Nephron progenitor cell (in vitro differentiated cells): ENCODE data around the gene TTLL6.
"Not testable (repeated sequence)": the region's sequence is repeated elsewhere in the genome, so short reads cannot be mapped to it uniquely, and the experiment has no call there.

ENCODE experiments used
- DNase-seq: peaks from one replicate; pipeline ENCODE4 v3.0.0; 2021
- H3K27ac Mint-ChIP-seq: 2 replicates; pipeline ENCODE4 v1.8.0; 2021; ENCODE audit warnings: mild to moderate bottlenecking, moderate library complexity, mixed read lengths
- H3K27me3 Mint-ChIP-seq: 2 replicates; pipeline ENCODE4 v1.8.0; 2021; ENCODE audit warnings: mild to moderate bottlenecking, low read depth, mixed read lengths; ENCODE audit not compliant: poor library complexity
- H3K36me3 Mint-ChIP-seq: 2 replicates; pipeline ENCODE4 v1.8.0; 2021; ENCODE audit warnings: low read depth, mixed read lengths
- H3K4me1 Mint-ChIP-seq: 2 replicates; pipeline ENCODE4 v1.8.0; 2021; ENCODE audit warnings: mixed read lengths
- H3K4me3 Mint-ChIP-seq: 2 replicates; pipeline ENCODE4 v1.8.0; 2021; ENCODE audit warnings: mild to moderate bottlenecking, moderate library complexity, mixed read lengths
- H3K9me3 Mint-ChIP-seq: 2 replicates; pipeline ENCODE4 v1.8.0; 2021; ENCODE audit warnings: mild to moderate bottlenecking, moderate library complexity, mixed read lengths
- TF ChIP-seq, protein P1 (sequence below): fragments of 200-600 bp; sonication (generic); IDR thresholded peaks from 2 replicates; pipeline ENCODE4 v1.5.0; 2021; ENCODE audit warnings: antibody characterized with exemption

The TTLL6 gene

DNA sequence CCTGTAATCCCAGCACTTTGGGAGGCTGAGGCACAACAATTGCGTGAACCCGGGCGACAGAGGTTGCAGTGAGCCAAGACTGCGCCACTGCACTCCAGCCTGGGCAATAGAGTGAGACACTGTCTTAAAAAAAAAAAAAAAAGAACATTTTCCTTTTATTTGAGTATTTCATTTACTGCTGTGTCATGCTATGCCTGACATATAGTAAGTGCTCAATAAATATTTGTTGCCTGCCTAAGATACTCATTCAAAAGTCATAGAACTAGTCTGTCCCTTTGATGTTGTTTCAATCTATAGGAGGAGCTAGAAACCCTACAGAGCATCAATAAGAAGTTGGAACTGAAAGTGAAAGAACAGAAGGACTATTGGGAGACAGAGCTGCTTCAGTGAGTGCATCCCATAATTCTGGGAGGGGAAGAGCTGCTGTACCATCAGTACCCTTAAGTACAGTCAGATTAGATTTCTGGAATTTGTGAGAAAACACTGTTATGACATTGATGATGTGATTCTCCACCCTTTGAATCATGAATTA lies 33.8 kb upstream of the TTLL6 start:
- no peaks in the 10 kb centered on the region for H3K9me3 Mint-ChIP-seq
- TF ChIP-seq, protein P1, sequence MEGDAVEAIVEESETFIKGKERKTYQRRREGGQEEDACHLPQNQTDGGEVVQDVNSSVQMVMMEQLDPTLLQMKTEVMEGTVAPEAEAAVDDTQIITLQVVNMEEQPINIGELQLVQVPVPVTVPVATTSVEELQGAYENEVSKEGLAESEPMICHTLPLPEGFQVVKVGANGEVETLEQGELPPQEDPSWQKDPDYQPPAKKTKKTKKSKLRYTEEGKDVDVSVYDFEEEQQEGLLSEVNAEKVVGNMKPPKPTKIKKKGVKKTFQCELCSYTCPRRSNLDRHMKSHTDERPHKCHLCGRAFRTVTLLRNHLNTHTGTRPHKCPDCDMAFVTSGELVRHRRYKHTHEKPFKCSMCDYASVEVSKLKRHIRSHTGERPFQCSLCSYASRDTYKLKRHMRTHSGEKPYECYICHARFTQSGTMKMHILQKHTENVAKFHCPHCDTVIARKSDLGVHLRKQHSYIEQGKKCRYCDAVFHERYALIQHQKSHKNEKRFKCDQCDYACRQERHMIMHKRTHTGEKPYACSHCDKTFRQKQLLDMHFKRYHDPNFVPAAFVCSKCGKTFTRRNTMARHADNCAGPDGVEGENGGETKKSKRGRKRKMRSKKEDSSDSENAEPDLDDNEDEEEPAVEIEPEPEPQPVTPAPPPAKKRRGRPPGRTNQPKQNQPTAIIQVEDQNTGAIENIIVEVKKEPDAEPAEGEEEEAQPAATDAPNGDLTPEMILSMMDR: no peak
- peaks cover 25% of the 10 kb centered on the region for H3K4me1 Mint-ChIP-seq
- H3K27ac Mint-ChIP-seq: no peak overlapping the region
- H3K27me3 Mint-ChIP-seq: no peaks in the 10 kb centered on the region
- peaks cover 40% of the 10 kb centered on the region for H3K36me3 Mint-ChIP-seq
- DNase-seq: no peak
- no peak overlapping the region for H3K4me3 Mint-ChIP-seq

DNA sequence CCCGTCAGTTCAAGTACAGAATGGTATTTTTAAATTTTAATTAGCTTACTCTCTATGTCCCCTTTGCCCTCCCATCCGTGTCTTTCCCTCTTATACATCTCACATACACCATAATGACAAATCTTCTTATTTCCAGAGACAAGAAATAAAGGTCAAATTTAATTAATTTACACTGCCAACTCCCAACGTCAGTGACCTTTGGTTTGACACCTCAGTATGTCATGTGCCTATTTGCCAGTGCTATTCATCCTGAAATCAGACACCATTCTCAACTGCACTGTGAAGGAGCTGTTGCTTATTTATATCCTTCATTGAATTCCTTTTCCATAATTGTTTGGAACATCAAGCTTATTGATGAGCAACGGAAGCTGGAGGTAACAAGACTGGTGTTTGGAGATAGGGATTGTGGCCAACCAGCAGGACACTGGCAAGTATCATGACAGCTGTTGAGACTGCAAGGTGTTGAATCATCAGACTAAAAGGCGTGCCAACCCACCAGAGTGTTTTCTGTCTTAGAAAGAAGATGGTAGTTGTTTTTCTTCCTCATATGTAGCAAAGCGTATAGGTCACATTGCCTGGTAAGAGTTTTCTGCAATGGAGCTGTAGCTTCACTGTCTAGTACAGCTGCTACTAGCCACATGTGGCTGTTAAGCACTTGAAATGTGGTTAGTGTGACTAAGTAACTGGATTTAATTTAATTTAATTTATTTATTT lies 26.3 kb upstream of the TTLL6 start:
- no peak overlapping the region for H3K4me3 Mint-ChIP-seq
- H3K36me3 Mint-ChIP-seq: peaks cover 34% of the 10 kb centered on the region
- no peak for DNase-seq
- H3K4me1 Mint-ChIP-seq: peaks cover 18% of the 10 kb centered on the region
- peak overlapping the region; percentile 3 for H3K27ac Mint-ChIP-seq
- H3K27me3 Mint-ChIP-seq: peaks cover 5% of the 10 kb centered on the region
- TF ChIP-seq, protein P1: no peak
- H3K9me3 Mint-ChIP-seq: no peaks in the 10 kb centered on the region

DNA sequence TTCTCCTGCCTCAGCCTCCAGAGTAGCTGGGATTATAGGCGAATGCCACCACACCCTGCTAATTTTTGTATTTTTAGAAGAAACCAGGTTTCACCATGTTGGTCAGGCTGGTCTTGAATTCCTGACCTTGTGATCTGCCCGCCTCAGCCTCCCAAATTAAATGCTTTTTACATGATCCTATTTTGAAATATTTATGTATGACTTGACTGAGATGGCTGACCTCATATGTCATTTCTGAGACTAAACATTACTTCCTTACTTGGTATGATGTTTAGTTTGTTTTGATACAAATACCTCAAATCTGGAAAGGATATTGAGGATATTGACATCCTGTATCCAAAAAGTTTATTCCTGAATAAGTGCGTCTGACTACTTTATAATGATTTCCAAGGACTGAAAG lies 25.7 kb upstream of the TTLL6 start:
- H3K36me3 Mint-ChIP-seq: peaks cover 32% of the 10 kb centered on the region
- no peak overlapping the region for H3K27ac Mint-ChIP-seq
- H3K27me3 Mint-ChIP-seq: peaks cover 5% of the 10 kb centered on the region
- DNase-seq: no peak
- no peaks in the 10 kb centered on the region for H3K9me3 Mint-ChIP-seq
- H3K4me1 Mint-ChIP-seq: peaks cover 23% of the 10 kb centered on the region
- no peak overlapping the region for H3K4me3 Mint-ChIP-seq
- TF ChIP-seq, protein P1: no peak

DNA sequence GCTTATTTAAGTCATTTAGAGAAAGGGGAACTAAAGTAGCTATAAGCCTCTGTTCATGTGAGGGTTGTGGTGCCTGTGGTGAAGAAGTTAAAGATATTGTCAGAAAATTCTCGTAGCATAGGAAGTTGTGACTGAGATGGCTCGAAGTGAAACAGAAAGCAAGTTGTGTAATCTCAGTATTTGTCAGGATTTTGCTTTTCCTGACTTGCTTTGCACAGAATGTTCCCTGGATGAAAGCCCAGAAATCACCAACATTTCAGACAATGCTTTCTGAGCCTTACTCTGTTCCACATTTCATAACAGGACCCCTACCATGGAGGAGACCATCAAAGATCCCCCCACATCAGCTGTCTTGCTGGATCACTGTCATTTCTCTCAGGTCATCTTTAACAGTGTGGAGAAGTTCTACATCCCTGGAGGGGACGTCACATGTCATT lies 24.4 kb upstream of the TTLL6 start:
- TF ChIP-seq, protein P1: no peak
- no peak for DNase-seq
- peaks cover 27% of the 10 kb centered on the region for H3K4me1 Mint-ChIP-seq
- H3K4me3 Mint-ChIP-seq: no peak overlapping the region
- H3K36me3 Mint-ChIP-seq: peaks cover 35% of the 10 kb centered on the region
- no peak overlapping the region for H3K27ac Mint-ChIP-seq
- H3K9me3 Mint-ChIP-seq: no peaks in the 10 kb centered on the region
- H3K27me3 Mint-ChIP-seq: peaks cover 5% of the 10 kb centered on the region

DNA sequence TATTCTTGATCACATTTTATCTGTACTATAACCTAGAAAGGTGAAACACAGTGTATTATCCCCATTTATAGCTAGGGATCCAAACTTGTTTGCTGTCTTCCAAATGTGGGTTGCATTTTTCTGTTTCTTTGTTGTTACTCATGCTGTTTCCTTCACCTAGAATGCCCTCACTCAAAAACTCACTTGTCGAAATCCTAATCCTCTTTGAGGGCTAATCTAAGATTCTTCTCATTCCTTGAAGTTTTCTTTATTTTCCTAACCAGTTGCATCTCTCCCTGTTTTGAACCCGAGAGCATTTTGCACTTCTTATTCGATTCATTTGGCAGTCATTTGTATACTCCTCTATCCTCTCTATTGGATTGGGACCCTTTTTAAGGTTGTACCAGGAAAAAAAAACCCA lies 23.4 kb upstream of the TTLL6 start:
- H3K36me3 Mint-ChIP-seq: peaks cover 35% of the 10 kb centered on the region
- no peak overlapping the region for H3K4me3 Mint-ChIP-seq
- no peak for DNase-seq
- no peak overlapping the region for H3K27ac Mint-ChIP-seq
- no peaks in the 10 kb centered on the region for H3K9me3 Mint-ChIP-seq
- peaks cover 5% of the 10 kb centered on the region for H3K27me3 Mint-ChIP-seq
- TF ChIP-seq, protein P1: no peak
- peaks cover 27% of the 10 kb centered on the region for H3K4me1 Mint-ChIP-seq

DNA sequence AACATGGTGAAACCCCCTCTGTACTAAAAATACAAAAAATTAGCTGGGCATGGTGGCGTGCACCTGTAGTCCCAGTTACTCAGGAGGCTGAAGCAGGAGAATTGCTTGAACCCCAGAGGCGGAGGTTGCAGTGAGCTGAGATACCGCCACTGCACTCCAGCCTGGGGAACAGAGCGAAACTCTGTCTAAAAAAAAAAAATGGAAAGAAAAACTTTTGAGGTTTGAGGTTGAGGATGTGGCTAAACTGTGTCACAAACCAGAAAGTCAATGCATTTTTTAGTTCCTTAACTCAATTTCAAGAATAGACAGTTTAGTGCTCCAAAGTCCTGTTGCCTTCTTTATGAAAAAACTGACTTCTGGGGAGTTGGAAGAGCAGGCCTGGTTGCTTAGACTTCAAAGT lies 20.4 kb upstream of the TTLL6 start:
- H3K27ac Mint-ChIP-seq, DNase-seq, H3K4me3 Mint-ChIP-seq, H3K9me3 Mint-ChIP-seq, H3K27me3 Mint-ChIP-seq: not testable (repeated sequence)
- H3K4me1 Mint-ChIP-seq: peaks cover 19% of the 10 kb centered on the region
- H3K36me3 Mint-ChIP-seq: peaks cover 17% of the 10 kb centered on the region
